ENCODE results near the gene RERE. TPM values are rescaled to one million over a fixed set of nuclear protein-coding genes. Genes with fewer than 3 reads are reported as not detected.
A peak's percentile ranks its signal among the peaks of the same experiment; 100 is the strongest.

Gene RERE
- total RNA-seq, 1 experiment from 2014 or later, result 217 TPM

DNA sequence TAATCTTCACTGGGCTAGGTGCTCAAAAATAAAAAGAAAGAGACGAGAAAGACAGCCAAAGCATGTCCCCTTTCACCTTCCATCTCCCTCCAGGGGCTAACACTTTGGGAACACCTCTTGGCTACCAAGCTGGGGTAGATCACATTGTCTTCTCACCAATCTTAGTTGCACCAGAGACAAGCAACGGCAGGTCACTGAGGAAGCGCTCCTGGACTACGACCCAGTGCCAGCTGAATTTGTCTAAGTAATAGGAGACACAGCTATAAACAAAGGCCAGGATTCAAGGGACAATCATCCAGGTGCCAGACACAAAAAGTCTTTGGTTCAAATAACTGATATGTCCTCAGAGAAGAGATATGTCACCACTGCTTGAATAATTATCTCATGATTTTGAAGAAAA is 399.1 kb downstream of the RERE start:
- Histone ChIP-seq H3K4me1 (ENCODE audit: control insufficient read depth, insufficient read depth, low read length) (peaks cover 81% of the 10 kb centered on the region), H3K4me3 (ENCODE audit: low read depth in 2 of 2, low read length in 2 of 2) (no peak overlapping the region), H3K36me3 (ENCODE audit: control insufficient read depth, insufficient read depth, low read length) (peaks cover 25% of the 10 kb centered on the region), H3K9me3 (ENCODE audit: control insufficient read depth, insufficient read depth, low read depth, low read length) (no peaks in the 10 kb centered on the region), H3K27ac (ENCODE audit: low read length) (peak overlapping the region; percentile 99), H3K27me3 (ENCODE audit: control insufficient read depth, insufficient read depth, low read length) (no peaks in the 10 kb centered on the region)
- POLR2A ChIA-PET, result no interaction called here
- in situ Hi-C loops (cut with HindIII; ENCODE audit: low pct_unique_long_range_greater_than_20kb, low sequenced_read_pairs), result no loop called here
- DNase-seq (ENCODE audit: low read depth, low spot score) (no peak), ATAC-seq (no peak)
- no TSS peak for BruUV-seq (replicated peaks)
- CTCF ChIA-PET, result interaction anchor here (0.9 kb wide), 1 partner anchor 9 kb away, joined by 3 read pairs; no protein-coding TSS in a partner anchor
- intact Hi-C loops (cut with micrococcal nuclease; ENCODE audit: unreplicated experiment), result no loop called here
- TF ChIP-seq POLR2AphosphoS5 (IDR thresholded peaks at IDR 0.05; ENCODE audit: low read depth, low read length) (no peak), SIN3A (IDR thresholded peaks at IDR 0.05; ENCODE audit: borderline replicate concordance, insufficient read depth, low read depth, low read length) (no peak)
- TF ChIP-seq, protein P1, sequence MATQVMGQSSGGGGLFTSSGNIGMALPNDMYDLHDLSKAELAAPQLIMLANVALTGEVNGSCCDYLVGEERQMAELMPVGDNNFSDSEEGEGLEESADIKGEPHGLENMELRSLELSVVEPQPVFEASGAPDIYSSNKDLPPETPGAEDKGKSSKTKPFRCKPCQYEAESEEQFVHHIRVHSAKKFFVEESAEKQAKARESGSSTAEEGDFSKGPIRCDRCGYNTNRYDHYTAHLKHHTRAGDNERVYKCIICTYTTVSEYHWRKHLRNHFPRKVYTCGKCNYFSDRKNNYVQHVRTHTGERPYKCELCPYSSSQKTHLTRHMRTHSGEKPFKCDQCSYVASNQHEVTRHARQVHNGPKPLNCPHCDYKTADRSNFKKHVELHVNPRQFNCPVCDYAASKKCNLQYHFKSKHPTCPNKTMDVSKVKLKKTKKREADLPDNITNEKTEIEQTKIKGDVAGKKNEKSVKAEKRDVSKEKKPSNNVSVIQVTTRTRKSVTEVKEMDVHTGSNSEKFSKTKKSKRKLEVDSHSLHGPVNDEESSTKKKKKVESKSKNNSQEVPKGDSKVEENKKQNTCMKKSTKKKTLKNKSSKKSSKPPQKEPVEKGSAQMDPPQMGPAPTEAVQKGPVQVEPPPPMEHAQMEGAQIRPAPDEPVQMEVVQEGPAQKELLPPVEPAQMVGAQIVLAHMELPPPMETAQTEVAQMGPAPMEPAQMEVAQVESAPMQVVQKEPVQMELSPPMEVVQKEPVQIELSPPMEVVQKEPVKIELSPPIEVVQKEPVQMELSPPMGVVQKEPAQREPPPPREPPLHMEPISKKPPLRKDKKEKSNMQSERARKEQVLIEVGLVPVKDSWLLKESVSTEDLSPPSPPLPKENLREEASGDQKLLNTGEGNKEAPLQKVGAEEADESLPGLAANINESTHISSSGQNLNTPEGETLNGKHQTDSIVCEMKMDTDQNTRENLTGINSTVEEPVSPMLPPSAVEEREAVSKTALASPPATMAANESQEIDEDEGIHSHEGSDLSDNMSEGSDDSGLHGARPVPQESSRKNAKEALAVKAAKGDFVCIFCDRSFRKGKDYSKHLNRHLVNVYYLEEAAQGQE (IDR thresholded peaks at IDR 0.05; ENCODE audit: insufficient read depth in 1 of 2, low read depth in 2 of 2, low read length in 1 of 2), result no peak
- TF ChIP-seq, protein P2, sequence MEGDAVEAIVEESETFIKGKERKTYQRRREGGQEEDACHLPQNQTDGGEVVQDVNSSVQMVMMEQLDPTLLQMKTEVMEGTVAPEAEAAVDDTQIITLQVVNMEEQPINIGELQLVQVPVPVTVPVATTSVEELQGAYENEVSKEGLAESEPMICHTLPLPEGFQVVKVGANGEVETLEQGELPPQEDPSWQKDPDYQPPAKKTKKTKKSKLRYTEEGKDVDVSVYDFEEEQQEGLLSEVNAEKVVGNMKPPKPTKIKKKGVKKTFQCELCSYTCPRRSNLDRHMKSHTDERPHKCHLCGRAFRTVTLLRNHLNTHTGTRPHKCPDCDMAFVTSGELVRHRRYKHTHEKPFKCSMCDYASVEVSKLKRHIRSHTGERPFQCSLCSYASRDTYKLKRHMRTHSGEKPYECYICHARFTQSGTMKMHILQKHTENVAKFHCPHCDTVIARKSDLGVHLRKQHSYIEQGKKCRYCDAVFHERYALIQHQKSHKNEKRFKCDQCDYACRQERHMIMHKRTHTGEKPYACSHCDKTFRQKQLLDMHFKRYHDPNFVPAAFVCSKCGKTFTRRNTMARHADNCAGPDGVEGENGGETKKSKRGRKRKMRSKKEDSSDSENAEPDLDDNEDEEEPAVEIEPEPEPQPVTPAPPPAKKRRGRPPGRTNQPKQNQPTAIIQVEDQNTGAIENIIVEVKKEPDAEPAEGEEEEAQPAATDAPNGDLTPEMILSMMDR (IDR thresholded peaks at IDR 0.05), result no peak

DNA sequence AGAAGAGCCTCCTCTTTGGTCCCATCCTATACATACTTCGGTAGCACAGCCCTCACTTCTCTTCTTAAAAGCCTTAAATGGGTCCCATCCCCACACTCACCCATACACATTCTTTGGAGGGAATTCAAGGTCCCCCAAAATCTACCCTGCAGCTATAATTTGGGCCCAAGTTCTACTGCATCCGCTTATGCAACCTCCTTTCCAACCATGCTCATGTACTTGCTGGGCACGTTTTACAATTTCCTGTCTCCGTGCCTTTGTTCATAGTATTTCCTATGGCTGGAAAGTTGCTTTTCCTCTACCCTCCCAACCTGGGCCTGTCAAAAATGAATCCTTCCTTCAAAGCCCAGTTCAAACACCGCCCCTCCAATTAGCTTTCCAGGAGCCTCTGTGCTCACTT is 399.8 kb downstream of the RERE start:
- in situ Hi-C loops (cut with HindIII; ENCODE audit: low pct_unique_long_range_greater_than_20kb, low sequenced_read_pairs) (no loop called here), intact Hi-C loops (cut with micrococcal nuclease; ENCODE audit: unreplicated experiment) (no loop called here)
- H3K4me3 ChIP-seq (ENCODE audit: low read depth in 2 of 2, low read length in 2 of 2), result no peak overlapping the region
- CTCF ChIA-PET, result no interaction called here
- ATAC-seq, result no peak
- POLR2A ChIA-PET, result no interaction called here
- H3K36me3 ChIP-seq (ENCODE audit: control insufficient read depth, insufficient read depth, low read length), result peaks cover 25% of the 10 kb centered on the region
- H3K4me1 ChIP-seq (ENCODE audit: control insufficient read depth, insufficient read depth, low read length), result peaks cover 88% of the 10 kb centered on the region
- no peaks in the 10 kb centered on the region for H3K27me3 ChIP-seq (ENCODE audit: control insufficient read depth, insufficient read depth, low read length)
- peak overlapping the region; percentile 99 for H3K27ac ChIP-seq (ENCODE audit: low read length)
- no TSS peak for BruUV-seq (replicated peaks)
- DNase-seq (ENCODE audit: low read depth, low spot score), result no peak
- no peak for TF ChIP-seq TCF7L2 (IDR thresholded peaks at IDR 0.05; ENCODE audit: low read depth, low read length)
- TF ChIP-seq, protein P2 (IDR thresholded peaks at IDR 0.05), result no peak
- no peak for TF ChIP-seq SIN3A (IDR thresholded peaks at IDR 0.05; ENCODE audit: borderline replicate concordance, insufficient read depth, low read depth, low read length)
- TF ChIP-seq POLR2AphosphoS5 (IDR thresholded peaks at IDR 0.05; ENCODE audit: low read depth, low read length), result no peak
- TF ChIP-seq, protein P1 (IDR thresholded peaks at IDR 0.05; ENCODE audit: insufficient read depth in 1 of 2, low read depth in 2 of 2, low read length in 1 of 2), result no peak
- H3K9me3 ChIP-seq (ENCODE audit: control insufficient read depth, insufficient read depth, low read depth, low read length), result no peaks in the 10 kb centered on the region

All from Panc1 (cell line).